ENCODE data around the gene LMLN.
"Not testable (repeated sequence)": the region's sequence is repeated elsewhere in the genome, so short reads cannot be mapped to it uniquely, and the experiment has no call there.

The LMLN gene

DNA sequence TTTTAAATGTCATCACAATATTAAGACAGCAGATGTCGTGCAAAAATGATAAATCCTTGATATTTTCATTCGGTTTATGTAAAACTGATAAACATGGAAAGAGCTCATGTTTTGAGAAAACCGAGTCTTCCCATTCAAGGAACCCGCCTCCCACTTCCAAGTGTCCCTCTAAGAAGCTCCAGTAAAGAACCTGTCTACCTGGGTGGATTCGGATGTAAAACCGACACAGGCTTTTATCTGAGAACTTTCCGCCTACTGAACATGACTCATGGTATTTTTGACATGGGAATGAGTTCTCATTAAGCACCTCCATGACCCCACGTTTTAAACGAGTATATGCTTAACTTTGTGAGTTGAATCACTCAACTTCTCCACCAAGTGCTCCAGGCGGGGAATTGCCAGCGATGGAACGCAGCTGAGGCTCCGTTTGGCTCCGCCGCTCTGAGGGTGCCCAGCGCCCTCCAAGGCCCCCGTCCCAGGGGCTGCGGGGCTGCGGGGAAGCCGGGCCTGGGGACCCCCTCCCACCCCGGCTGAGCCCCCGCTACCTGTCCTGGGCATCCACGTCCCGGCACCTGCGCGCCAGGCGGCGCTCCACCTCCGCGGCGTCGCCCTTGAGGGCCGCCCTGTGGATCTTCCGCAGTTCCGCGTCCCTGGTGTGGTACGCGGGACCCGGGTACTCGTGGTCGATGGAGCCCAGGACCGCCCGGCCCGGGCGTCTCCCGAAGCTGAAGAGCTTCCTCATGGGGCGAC, 119.9 kb downstream of the LMLN start:
- peak overlapping the region; percentile 45 for H3K27ac ChIP-seq
- peaks cover 6% of the 10 kb centered on the region for H3K9me3 ChIP-seq
- peaks cover 81% of the 10 kb centered on the region for H3K27me3 ChIP-seq
- TF ChIP-seq, protein P1, sequence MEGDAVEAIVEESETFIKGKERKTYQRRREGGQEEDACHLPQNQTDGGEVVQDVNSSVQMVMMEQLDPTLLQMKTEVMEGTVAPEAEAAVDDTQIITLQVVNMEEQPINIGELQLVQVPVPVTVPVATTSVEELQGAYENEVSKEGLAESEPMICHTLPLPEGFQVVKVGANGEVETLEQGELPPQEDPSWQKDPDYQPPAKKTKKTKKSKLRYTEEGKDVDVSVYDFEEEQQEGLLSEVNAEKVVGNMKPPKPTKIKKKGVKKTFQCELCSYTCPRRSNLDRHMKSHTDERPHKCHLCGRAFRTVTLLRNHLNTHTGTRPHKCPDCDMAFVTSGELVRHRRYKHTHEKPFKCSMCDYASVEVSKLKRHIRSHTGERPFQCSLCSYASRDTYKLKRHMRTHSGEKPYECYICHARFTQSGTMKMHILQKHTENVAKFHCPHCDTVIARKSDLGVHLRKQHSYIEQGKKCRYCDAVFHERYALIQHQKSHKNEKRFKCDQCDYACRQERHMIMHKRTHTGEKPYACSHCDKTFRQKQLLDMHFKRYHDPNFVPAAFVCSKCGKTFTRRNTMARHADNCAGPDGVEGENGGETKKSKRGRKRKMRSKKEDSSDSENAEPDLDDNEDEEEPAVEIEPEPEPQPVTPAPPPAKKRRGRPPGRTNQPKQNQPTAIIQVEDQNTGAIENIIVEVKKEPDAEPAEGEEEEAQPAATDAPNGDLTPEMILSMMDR (IDR thresholded peaks at IDR 0.05), result no peak
- peak overlapping the region; percentile 55 to 70 for H3K4me3 ChIP-seq (ENCODE audit: low read depth in 1 of 2, low read length in 1 of 2)
- no peaks in the 10 kb centered on the region for H3K36me3 ChIP-seq
- peaks cover 20 to 34% of the 10 kb centered on the region in 2 experiments for H3K4me1 ChIP-seq (ENCODE audit: control insufficient read depth in 1 of 2, insufficient read depth in 1 of 2, low read depth in 1 of 2, low read length in 1 of 2)

DNA sequence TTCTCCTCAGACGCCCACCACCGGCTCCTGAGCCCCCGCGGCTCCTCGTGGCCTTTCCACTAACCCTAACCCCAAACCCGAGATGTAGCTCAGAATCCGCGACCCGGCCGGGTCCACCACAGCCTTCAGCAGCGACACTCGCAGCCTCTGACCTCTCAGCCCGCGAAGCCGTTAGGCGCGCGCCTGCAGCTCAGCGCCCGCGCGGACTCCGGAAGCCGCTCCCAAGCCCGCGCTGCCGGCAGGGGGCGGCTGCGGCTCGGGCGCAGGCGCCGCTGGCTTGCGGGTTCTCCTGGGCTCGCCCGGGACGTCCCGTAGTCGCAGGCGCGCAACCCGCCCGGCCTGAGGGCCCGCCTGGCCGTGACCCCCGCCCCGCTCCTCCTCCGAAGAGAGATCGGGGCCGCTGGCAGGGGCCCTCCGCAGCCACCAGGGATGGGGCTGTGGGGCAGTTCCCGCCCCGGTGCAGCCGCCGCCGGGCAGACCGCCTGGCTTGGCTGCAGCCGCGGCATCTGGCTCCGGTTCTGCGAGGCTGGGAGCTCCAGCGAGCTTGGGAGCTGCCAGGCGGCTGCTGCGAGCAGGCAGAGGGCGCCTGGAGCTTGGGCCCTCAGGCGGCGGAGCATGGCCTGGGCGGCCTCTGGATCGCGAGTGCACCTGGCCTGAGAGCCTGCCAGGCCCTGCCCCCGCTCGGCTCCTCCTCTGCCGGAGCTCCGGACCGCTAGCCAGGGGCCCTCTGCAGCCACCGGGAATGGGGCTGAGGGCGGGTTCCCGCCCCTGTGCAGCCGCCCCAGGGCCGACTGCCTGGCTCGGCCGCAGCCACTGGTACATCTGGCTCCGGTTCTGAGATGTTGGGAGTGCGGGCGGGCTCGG, 120.7 kb downstream of the LMLN start:
- peak overlapping the region; percentile 45 for H3K27ac ChIP-seq
- TF ChIP-seq, protein P1 (IDR thresholded peaks at IDR 0.05), result peak; percentile 74
- H3K9me3 ChIP-seq, result peaks cover 6% of the 10 kb centered on the region
- H3K4me1 ChIP-seq (ENCODE audit: control insufficient read depth in 1 of 2, insufficient read depth in 1 of 2, low read depth in 1 of 2, low read length in 1 of 2), result peaks cover 20 to 29% of the 10 kb centered on the region in 2 experiments
- no peaks in the 10 kb centered on the region for H3K36me3 ChIP-seq
- peak overlapping the region; percentile 55 to 70 for H3K4me3 ChIP-seq (ENCODE audit: low read depth in 1 of 2, low read length in 1 of 2)
- H3K27me3 ChIP-seq, result peaks cover 89% of the 10 kb centered on the region

DNA sequence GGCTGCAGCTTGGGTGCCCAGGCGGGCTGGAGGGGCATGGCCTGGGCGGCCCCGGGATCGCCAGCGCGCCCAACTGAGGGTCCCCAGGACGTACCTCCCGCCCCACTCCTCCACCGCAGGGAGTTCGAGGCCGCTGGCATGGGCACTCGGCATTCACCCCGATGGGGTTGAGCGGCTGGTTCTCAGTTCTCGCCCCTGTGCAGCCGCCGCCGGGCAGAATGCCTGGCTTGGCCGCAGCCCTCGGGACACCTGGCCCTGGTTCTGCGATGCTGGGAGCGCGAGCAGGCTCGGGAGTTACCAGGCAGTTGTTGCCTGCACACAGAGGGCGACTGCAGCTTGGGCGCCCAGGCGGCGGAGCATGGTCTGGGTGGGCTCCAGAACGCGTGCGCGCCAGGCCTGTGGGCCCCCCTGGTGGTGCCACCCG, 121.4 kb downstream of the LMLN start:
- no peaks in the 10 kb centered on the region for H3K36me3 ChIP-seq
- TF ChIP-seq, protein P1 (IDR thresholded peaks at IDR 0.05), result no peak
- H3K27me3 ChIP-seq, result peaks cover 96% of the 10 kb centered on the region
- H3K27ac ChIP-seq, result no peak overlapping the region
- H3K9me3 ChIP-seq, result peaks cover 6% of the 10 kb centered on the region
- H3K4me3 ChIP-seq (ENCODE audit: low read depth in 1 of 2, low read length in 1 of 2), result peak overlapping the region in 1 of 2 experiments; percentile 70
- H3K4me1 ChIP-seq (ENCODE audit: control insufficient read depth in 1 of 2, insufficient read depth in 1 of 2, low read depth in 1 of 2, low read length in 1 of 2), result peaks cover 15 to 22% of the 10 kb centered on the region in 2 experiments

DNA sequence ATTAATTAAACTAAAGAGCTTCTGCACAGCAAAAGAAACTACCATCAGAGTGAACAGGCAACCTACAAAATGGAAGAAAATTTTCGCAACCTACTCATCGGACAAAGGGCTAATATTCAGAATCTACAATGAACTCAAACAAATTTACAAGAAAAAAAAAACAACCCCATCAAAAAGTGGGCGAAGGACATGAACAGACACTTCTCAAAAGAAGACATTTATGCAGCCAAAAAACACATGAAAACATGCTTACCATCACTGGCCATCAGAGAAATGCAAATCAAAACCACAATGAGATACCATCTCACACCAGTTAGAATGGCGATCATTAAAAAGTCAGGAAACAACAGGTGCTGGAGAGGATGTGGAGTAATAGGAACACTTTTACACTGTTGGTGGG, 122.2 kb downstream of the LMLN start:
- H3K9me3 ChIP-seq; H3K4me3 ChIP-seq (ENCODE audit: low read depth in 1 of 2, low read length in 1 of 2); H3K27ac ChIP-seq; H3K36me3 ChIP-seq: not testable (repeated sequence)
- Histone ChIP-seq H3K27me3 (peaks cover 97% of the 10 kb centered on the region), H3K4me1 (ENCODE audit: control insufficient read depth in 1 of 2, insufficient read depth in 1 of 2, low read depth in 1 of 2, low read length in 1 of 2) (peaks cover 15 to 20% of the 10 kb centered on the region in 2 experiments)

DNA sequence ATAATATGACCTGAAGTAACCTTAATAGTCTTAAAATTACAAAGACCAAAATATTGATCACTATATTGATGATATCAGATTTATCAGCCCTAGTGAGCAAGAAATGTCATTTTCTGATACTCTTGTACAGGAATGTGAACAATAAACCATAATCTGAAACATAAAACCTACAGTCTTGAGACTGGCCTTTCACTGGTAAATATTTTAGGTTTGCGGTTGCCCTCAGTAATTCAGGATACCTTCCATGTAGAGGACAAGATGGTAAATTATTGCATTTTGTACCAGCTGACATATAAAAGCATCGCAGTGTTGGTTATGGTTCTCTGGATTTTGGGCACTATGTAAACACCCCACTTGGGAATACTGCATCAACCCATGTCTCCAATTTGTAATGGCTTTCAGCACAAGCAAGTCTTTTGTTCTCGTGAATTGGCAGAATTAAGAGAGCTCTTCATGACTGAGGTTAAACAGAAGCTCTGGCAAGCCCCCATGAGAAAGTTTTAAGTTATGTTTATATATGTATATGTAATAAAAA, 128.5 kb downstream of the LMLN start:
- Histone ChIP-seq H3K4me3 (ENCODE audit: low read depth in 1 of 2, low read length in 1 of 2) (no peak overlapping the region), H3K27ac (no peak overlapping the region), H3K4me1 (ENCODE audit: control insufficient read depth in 1 of 2, insufficient read depth in 1 of 2, low read depth in 1 of 2, low read length in 1 of 2) (no peaks in the 10 kb centered on the region), H3K9me3 (no peaks in the 10 kb centered on the region), H3K27me3 (peaks cover 100% of the 10 kb centered on the region), H3K36me3 (no peaks in the 10 kb centered on the region)
- TF ChIP-seq, protein P1 (IDR thresholded peaks at IDR 0.05), result no peak
